ENCODE data around the gene POU3F3. TPM values are rescaled to one million over a fixed set of nuclear protein-coding genes. Genes with fewer than 3 reads are reported as not detected.

Gene POU3F3
- total and polyA plus RNA-seq, 4 donors = 0.23 TPM; not detected in 3

- Histone ChIP-seq H3K4me1 (ENCODE audit: control insufficient read depth in 5 of 5, insufficient read depth in 5 of 5, low read length in 5 of 5) (no peaks in the 10 kb centered on the region), H3K9ac (ENCODE audit: insufficient read depth in 1 of 2, low read length in 2 of 2) (no peak overlapping the region), H3K4me3 (no peak overlapping the region), H3K27ac (ENCODE audit: low read depth in 1 of 2, low read length in 1 of 2) (no peak overlapping the region), H3K27me3 (ENCODE audit: control insufficient read depth in 3 of 3, insufficient read depth in 3 of 3, low read length in 2 of 3) (peaks cover 0 to 3% (median 0%) of the 10 kb centered on the region in 3 donors), H3K36me3 (ENCODE audit: control insufficient read depth in 4 of 4, insufficient read depth in 4 of 4, low read length in 4 of 4) (no peaks in the 10 kb centered on the region), H3K9me3 (ENCODE audit: control insufficient read depth in 4 of 4, insufficient read depth in 3 of 4, low read length in 3 of 4) (peaks cover 0 to 4% (median 0%) of the 10 kb centered on the region in 4 donors)
- 86 to 90% methylated on average over 5 of the region's 5 CpGs for WGBS, 2 donors
- no peak for DNase-seq
- TF ChIP-seq CTCF (IDR thresholded peaks at IDR 0.05; ENCODE audit: control extremely low read depth, extremely low read depth) = no peak
- ATAC-seq (ENCODE audit: insufficient read depth, low FRiP score) = no peak
These were observed 37.8 kb upstream of the POU3F3 start for GRCh38 chr2:104816143-104816542.

- Histone ChIP-seq H3K4me3 (no peak overlapping the region), H3K27ac (ENCODE audit: low read depth in 1 of 2, low read length in 1 of 2) (no peak overlapping the region), H3K4me1 (ENCODE audit: control insufficient read depth in 5 of 5, insufficient read depth in 5 of 5, low read length in 5 of 5) (no peaks in the 10 kb centered on the region), H3K27me3 (ENCODE audit: control insufficient read depth in 3 of 3, insufficient read depth in 3 of 3, low read length in 2 of 3) (peaks cover 0 to 3% (median 0%) of the 10 kb centered on the region in 3 donors), H3K9ac (ENCODE audit: insufficient read depth in 1 of 2, low read length in 2 of 2) (no peak overlapping the region), H3K9me3 (ENCODE audit: control insufficient read depth in 4 of 4, insufficient read depth in 3 of 4, low read length in 3 of 4) (peaks cover 0 to 4% (median 0%) of the 10 kb centered on the region in 4 donors), H3K36me3 (ENCODE audit: control insufficient read depth in 4 of 4, insufficient read depth in 4 of 4, low read length in 4 of 4) (no peaks in the 10 kb centered on the region)
- WGBS, 2 donors = 87 to 89% methylated on average over 6 of the region's 6 CpGs
- DNase-seq (no peak), ATAC-seq (ENCODE audit: insufficient read depth, low FRiP score) (no peak)
- TF ChIP-seq CTCF (IDR thresholded peaks at IDR 0.05; ENCODE audit: control extremely low read depth, extremely low read depth) = no peak
These were observed 35.7 kb upstream of the POU3F3 start for GRCh38 chr2:104818264-104818663.

- Histone ChIP-seq H3K4me1 (ENCODE audit: control insufficient read depth in 5 of 5, insufficient read depth in 5 of 5, low read length in 5 of 5) (no peaks in the 10 kb centered on the region), H3K9ac (ENCODE audit: insufficient read depth in 1 of 2, low read length in 2 of 2) (no peak overlapping the region), H3K4me3 (no peak overlapping the region), H3K36me3 (ENCODE audit: control insufficient read depth in 4 of 4, insufficient read depth in 4 of 4, low read length in 4 of 4) (no peaks in the 10 kb centered on the region), H3K27ac (ENCODE audit: low read depth in 1 of 2, low read length in 1 of 2) (no peak overlapping the region), H3K9me3 (ENCODE audit: control insufficient read depth in 4 of 4, insufficient read depth in 3 of 4, low read length in 3 of 4) (peaks cover 0 to 4% (median 0%) of the 10 kb centered on the region in 4 donors), H3K27me3 (ENCODE audit: control insufficient read depth in 3 of 3, insufficient read depth in 3 of 3, low read length in 2 of 3) (peaks cover 0 to 3% (median 0%) of the 10 kb centered on the region in 3 donors)
- no peak for TF ChIP-seq CTCF (IDR thresholded peaks at IDR 0.05; ENCODE audit: control extremely low read depth, extremely low read depth)
- WGBS, 2 donors = 71 to 87% methylated on average over 3 of the region's 3 CpGs
- DNase-seq (no peak), ATAC-seq (ENCODE audit: insufficient read depth, low FRiP score) (no peak)
These were observed 33.8 kb upstream of the POU3F3 start for GRCh38 chr2:104820126-104820525.
